Cortex of kidney (tissue), 1 donor: ENCODE results near the gene YBX1.
"Not testable (repeated sequence)": the region's sequence is repeated elsewhere in the genome, so short reads cannot be mapped to it uniquely, and the experiment has no call there.

Experiments used
- DNase-seq: peaks from one replicate; lab custom pipeline; 2025; lab: John Stamatoyannopoulos, UW

YBX1 gene

DNA sequence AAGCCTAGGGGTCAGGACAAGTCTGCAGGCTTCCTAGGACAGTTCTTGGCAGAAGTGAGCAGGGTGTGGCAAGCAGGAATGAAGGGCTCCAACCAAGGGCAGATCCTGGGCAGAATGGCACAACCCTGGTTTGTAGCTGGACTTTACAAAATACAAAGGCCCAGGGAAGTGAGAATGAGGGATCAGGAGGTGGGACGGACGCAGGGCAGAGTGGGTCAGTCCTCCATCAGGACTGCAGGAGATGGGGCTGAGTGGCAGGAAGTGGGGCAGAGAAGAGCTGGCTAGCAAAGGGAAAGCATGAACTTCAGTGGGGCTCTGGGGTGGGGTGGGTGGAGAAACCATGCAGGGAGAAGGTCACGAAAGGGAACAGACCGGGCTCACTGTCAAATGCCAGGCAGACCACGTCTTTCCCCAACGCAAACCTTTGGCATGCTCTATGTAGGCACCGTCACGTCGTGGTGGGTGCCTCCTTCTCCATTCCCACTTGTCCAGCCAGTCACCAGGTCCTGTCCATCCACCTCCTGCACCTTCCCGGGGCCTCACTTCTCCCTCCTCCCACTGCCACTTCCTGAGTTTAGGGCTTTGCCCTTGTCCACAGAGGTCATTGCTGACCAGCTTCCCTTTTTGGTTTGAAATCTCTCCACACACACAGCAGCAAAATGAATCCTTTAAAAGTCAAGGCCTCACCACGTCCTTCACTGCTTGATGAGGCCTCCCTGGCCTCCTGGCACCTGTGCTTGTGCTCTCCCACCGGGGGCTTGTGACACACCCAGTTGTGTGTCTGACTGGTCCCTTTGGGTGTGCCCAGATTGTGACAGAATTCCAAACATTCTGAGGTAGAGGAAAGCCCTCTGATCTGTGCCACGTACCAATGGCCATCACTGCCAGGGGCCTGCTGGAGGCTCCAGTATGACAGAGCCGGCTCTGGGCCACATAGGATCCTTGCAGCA, 66.5 kb downstream of the YBX1 start:
- DNase-seq, result no peak

DNA sequence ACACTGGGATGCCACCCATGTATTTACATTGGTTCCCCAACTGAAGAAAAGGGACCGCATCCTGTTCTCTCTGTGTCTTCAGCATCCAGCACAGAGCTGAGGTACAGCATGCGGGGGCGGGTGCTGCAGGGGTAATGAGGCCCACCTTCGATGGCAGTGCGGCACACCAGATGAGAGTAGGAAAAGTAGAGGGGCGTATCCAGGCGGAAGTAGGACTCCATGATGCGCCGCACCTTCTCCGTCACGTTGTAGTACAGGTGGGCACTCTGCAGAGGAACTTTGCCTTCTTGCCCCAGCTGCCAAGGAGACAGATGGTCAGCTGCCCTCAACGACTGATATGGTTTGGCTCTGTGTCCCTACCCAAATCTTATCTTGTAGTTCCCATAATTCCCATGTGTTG, 67.8 kb downstream of the YBX1 start:
- DNase-seq, result no peak

DNA sequence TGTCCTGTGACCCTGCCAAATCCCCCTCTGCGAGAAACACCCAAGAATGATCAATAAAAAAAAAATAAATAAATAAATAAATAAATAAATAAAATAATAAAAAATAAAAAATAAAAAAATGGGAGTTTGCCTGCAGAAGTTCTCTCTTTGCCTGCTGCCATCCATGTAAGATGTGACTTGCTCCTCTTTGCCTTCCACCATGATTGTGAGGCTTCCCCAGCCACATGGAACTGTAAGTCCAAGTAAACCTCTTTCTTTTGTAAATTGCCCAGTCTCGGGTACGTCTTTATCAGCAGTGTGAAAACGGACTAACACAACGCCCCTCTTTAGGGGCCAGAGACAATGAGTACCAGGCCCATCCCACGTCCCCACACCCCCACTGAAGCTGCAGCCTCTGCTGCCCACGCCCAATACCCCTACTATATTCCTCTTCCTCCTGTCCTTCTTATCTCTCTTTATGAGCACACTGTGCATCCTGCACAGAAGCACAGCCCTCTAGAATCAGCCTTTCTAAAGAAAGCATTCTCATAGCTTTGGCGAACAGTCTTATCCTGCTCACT, 69.4 kb downstream of the YBX1 start:
- not testable (repeated sequence) for DNase-seq

DNA sequence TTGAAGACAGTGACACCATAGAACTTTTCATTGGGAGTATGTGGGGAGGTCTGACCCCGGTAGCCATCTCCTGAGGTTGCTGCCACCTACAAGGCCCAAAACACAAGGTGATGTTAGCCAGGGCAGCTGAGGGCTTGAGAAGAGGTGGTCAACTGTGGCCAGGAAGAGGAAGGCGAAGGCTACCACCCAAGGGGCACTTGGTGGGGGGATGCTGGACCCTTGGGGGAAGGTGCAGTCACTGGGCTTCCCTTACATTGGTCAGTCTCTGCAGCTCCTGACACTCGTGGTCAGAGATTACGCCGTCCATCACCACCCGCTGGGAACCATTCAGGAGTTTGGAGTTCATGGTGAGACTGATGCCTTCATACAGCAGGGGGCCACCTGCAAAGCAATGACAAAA, 70.1 kb downstream of the YBX1 start:
- no peak for DNase-seq

DNA sequence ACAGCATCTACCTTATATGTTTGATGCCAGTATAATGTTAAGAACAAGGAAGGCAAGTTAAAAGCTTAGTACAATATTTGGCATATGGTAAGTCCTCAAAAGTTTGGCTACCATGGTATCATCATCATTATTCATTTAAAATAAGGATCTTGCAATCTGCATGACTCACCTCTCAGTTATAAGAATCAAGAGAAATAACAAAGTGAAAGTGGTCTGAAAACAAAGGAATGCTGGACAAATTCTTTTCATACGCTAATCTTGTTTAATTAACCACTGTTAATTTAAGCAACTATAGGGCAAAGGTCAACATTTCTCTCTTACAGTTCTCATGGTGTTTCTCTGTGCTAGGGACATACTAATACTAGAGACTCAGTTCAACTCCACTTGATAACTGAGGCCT, 70.9 kb downstream of the YBX1 start:
- no peak for DNase-seq
